ENCODE results near the gene CHKA.
"Not testable (repeated sequence)": the region's sequence is repeated elsewhere in the genome, so short reads cannot be mapped to it uniquely, and the experiment has no call there.

Gene CHKA

DNA sequence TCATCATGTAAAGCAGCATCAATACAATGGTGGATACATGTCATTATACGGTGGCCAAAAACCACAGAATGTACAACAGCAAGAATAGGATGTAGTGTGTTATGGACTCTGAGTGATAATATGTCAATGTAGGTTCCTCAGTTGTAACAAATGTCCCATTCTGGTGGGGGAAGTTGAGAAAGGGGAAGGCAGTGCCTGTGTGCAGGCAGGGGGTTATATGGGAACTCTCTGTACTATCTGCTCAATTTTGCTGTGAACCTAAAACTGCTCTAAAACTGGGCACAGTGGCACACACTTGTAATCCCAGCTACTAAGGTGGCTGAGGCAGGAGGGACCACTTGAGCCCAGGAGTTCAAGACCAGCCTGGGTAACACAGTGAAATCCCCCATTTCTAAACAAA lies 5.9 kb downstream of the CHKA start:
- DNase-seq = no peak

DNA sequence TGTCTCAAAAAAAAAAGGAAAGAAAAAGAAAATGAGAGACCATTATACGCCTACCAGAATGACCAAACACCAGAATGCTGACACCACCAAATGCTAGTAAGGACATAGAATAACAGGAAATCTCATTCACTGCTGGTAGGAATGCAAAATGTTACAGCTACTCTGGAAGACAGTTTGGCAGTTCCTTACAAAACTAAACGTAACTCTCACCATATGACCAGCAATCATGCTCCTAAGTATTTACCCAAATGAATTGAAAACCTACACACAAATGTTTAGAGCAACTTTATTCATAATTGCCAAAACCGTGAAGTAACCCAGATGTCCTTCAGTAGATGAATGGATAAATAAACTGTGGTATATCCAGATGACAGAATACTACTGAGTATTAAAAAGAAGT lies 7.2 kb downstream of the CHKA start:
- no peak for DNase-seq

DNA sequence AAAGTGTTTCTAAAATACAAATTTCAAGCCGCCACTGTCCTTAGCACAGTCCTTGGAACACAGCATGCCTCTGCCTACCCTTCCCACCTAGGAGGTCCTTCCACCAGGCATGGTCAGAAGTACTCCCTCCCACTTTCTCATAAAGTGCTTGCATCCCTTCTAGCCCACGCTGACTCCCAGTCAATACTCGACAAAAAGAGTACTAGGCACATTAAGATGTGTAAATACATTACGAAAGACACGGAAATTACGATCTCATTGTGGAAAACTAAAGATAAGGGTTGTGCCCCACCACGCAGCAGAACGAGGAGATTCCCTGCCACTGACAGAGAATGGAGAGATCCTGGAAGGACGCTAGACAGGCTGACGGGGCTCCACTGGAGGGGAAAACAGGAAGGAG lies 13.5 kb downstream of the CHKA start:
- no peak for DNase-seq

DNA sequence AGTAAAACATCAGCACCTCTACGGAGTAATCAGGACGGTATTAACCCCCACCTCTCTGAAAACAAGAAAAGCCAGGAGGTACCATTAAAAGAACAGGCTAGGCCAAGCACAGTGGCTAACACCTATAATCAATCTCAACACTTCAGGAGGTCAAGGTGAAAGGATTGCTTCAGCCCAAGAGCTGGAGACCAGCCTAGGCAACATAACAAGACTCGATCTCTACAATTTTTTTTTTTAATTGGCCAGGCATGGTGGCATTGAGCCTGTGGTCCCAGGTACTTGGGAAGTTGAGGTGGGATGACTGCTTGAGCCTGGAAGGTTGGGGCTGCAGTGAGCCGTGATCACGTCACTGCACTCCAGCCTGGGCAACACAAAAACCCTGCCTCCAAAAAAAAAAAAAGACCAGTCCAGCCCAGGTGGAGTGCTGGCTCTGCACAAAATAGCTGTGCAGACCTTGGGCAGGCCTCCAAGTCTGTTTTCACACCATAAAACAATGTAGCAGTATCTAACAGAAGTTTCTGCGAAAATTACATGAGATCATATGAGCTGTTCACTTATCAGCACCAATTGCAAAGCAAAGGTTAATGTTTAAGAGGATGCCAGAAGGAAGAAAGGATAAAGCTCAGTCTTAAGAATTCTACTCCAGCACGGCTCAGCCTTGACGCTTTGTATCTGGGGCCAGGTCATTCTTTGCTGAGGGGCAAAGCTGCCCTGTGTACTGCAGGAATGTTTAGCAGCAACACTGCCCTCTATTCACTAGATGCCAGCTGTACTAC lies 14.8 kb downstream of the CHKA start:
- no peak for DNase-seq

DNA sequence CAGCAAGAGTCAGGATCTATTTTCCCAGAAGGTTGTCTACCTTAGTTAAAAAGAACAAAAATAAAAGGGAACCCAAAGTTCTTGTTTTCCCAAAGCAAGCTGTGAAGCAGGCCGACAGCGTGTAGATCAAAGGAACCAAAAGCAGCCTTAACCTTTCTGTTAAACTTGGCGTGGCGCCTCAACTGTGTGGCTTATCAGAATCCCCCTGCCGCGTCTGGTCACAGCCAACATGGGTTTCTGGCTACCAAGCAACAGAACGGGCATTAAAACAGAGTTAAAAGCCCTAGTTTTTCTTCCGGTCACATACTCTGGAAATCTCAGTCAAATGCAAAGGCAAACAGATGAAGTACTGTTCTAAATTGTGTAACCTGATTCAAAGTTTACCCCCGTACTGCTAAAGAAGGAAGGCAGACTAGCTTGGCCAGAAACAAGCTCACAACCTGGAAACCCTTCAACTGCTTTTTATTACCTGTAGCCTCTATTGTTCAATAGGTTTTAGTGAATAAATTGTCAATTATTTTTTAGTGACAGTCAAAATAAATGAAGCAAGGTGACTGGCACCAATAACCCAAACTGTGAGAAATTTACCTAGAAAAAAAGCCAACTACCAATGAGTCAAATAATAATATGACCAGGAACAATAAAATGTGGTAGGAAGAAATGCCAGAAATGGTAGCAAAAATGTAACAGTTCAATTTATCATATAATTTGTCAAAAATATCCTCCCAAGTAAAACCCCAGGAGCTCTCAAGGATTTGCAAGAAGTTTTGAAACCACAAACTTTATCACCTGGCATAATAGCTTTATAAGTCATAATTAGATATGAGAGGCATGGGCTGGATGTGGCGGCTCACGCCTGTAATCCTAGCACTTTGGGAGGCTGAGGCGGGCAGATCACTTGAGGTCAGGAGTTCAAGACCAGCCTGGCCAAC lies 21.4 kb downstream of the CHKA start:
- DNase-seq = peak; percentile 49

DNA sequence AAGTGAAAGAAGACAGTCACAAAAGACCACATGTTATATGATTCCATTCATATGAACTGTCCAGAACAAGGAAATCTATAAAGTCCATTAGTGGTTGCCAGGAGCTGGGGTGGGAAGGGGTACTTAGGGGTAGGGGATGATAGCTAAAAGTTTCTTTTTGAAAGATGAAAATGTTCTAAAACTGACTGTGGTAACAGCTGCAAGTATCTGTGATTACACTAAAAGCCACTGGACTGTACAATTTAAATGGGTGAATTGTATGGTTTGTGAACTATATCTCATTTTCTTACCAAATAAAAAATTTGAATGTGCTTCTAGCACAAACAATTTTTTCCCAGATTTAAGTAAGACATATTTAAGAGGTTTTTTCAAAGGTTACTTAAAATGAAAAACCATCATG lies 22.1 kb downstream of the CHKA start:
- DNase-seq = no peak

DNA sequence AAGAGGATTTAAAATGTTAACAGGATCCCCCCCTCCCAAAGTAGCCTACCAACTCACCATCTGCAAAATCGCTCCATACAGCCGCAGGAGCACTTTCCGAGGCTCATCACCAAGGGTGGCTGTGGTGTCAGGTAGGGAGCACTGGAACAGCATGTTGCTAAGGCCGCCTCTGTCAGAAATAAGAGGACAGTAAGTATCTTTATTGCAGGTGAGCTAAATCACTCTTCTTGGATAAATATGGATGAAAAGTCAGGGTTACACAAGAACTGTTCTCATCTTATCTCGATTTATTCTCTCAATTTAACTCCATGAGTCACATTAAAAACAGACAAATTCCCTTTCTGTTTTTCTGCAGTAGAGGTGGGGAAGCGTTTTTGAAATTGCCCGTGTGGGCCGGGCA lies 24.2 kb downstream of the CHKA start:
- DNase-seq = no peak

DNA sequence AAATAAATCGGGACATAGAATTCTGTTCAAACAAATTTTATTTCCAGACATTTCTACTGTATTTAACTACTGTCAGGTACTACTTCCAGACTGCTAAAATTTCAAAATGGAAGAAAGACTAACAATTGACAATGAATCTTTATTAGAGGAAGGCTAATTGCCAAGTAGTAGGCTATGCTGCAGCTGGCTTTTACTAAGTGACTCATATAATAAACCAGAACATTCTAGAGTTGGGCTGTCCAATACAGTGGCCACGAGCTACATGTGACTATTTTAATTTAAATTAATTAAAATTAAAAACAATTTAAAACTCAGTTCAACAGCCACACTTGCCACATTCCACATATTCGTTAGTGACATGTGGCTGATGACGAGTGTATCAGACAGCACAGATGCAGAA lies 27.6 kb downstream of the CHKA start:
- DNase-seq = no peak

DNA sequence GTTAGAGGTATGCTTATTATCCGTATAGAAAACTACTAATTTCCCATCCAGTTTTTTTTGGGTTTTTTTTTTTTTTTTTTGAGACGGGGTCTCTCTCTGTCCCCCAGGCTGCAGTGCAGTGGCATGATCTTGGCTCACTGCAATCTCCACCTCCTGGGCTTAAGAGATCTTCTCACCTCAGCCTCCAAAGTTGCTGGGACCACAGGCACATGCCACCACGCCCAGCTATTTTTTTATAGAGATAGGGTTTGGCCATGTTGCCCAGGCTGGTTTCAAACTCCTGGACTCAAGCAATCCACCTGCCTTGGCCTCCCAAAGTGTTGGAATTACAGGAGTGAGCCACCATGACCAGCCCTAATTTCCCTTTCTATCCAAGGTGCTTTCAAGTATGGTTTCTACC lies 28.2 kb downstream of the CHKA start:
- DNase-seq = not testable (repeated sequence)

DNA sequence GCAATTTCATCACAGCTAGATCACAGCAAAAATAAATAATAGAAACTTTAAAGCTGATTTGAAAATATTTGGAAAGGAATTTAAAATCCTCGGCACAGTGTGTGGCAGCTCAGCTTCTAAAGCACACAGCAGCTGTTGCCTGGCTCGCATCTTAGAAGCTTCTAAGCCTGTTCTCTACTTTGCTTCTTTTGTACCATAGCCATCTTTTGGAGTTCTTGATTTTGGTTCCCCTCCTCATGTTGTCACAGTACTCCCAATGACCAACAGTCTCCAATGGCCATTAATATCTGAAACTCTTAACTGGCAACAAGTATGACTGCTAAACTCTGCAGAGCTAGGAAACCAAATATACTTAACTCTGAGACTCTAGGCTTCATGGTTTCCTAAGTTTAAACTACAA lies 28.8 kb downstream of the CHKA start:
- no peak for DNase-seq

DNA sequence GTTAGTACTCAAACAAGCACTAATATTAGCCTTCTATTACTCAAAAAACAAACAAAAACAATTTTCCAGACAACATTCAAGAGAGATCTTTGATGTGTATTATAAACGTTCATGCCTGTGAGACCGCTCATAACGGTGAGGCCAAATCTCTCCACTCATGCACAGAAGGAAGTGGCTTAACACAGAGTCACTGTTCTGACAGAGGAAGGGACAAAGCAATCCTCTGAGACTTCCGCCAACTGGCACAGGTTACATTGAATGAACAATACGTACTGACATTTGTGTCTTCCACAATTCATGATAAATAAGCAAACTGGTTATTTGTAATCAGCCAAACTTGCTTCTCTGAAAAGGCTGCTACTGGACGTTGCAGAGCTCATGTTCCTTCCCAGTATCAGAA lies 30.5 kb downstream of the CHKA start:
- peak; percentile 24 for DNase-seq

DNA sequence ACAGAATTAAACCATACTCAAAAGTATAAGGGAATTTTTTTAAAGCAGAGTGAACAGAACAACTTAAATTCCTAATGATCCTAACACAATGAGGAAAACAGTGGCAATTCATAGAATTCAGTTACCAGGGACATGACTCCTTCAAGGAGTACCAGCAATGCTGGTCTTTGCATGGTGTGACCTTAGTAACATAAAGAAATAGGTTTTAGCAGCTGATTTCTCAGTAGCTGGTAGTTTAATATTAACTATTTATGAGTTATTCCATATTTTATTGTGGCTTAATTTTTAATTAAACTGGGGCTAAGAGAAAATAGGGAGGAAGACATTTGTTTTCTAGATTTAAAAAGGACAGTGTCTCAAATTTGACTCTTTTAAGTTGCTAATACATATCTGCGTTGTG lies 30.9 kb downstream of the CHKA start:
- no peak for DNase-seq

DNA sequence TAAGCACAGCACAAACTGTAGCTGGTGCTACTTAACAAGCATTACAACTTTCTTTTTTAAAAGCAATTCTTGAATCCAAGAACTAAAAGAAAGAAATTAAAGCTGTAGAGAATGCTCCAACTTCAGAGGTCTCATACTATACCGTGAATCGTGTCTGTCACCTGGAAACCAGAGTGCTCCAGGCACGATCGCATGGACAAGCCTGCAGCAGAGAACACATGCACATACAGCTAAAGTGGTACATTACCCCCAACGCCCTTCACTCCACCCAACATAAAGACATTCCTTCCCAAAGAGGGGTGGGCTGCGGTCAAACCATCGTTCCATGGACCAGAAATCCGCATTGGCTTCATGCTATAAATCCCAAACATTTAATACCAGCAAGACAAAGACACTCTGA lies 31.5 kb downstream of the CHKA start:
- DNase-seq = no peak

DNA sequence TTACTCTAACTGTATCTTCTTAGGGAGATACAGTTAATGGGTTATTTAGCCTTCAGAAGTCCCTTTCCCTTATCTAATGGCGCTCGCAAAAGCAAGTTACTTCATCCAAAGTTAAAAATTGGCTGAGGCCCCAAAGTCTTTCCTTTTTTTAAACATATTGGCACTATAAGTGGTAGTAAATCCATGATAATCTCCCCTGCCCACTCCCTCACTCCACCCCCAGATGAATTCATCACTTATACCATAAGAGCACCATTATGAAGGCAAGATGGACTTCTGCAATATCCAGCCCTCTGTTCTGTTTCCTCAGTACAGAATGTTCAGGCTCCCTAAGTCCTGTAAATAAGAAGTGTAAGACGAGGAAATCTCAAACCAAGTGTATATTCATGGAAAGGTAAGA lies 37.7 kb downstream of the CHKA start:
- no peak for DNase-seq

DNA sequence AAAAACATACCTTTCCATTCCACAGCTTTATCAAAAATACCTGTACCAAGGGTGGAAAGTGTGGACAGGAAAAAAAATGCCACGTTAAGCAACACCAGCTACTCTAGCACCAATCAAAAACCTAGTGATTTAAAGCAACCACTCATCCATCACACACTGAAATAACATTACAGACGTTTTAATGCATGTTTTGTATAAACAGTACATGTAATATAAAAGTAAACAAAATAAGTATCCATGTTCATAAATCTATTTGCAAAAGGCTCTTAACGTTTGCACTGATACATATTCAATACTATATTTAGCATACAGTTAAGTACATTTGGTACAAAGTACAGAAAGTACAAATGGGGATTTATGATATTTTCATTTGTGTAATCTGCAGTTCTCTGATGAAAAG lies 38.7 kb downstream of the CHKA start:
- DNase-seq = no peak

DNA sequence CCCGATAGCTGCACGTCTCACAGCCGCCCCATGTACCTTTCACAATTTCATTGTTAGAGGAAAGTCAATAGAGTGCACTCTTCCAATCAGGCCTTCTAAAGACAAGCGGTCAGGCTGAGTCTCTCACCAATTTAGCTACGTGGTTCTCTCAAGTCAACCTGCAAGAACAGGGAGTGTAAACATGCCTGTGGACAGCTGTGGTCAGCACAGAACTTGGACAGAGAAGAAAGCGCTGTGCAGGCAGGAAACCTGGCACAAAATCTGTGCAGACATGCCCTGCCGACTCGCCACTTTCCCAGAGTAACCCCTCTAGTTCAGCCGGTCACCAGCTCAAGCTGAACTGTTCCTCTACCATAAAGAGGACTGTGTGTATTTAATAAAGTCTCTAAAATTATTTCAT lies 39.5 kb downstream of the CHKA start:
- DNase-seq = no peak

DNA sequence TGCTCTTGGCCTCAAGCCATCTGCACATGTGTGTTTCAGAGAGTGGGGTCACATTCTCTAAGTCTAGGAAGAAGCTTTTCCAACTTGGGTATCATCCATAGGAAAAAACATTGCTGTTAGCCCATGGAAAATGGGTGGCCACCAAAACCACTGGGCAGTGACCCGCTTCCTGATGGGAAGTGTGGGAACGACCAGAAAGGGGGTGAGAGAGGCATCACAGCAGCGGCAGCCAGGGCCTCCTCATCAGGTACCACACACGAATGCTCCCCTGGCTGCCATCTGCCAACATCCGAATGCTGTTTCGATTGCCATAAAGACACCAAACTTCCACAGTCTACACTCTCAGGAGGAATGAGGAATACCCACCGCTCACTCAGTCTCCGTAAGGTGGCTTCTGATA lies 40.3 kb downstream of the CHKA start:
- no peak for DNase-seq

DNA sequence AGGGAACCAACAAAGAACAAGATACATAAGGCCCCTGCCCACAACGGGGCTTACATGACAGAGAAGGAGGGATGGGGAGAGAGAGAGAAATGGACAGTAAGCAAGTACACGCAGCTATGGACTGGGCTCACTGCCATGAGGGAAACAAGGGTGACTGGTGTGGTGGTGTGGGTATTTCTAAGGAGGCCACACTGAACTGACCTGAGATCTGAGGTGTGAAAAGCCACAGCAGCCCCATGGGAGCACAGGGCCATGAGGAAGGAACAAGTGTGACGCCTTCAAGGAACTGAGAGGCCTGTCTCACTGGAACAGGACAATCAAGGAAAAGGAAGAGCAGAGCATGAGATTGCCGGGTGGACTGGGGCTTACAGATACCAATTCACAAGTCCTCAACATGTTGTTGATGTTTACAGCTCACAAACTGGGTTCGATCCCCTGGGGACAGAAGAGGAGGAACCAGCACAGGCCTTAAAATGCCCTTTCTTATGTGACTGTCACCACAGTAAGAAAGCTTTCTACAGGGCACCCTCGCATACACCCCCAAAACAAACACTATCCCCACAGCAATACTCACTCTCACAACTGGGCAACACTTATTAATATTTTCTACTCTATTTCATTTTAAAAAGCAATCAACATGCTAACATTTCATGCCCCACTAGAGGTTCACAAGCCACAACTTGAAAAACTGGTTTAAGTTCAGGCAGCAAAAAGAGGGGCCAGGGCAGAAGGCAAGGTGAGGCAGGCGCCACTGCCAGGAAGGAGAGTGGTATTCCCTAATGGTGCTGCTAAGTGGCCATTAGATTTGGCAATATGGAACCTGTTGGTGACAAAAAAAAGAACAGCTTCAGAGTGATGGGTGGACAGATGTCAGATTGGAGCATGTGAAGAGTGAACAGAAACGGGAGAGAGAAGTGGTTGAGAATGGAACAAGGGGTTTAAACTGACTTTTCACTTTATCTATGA lies 43.3 kb downstream of the CHKA start:
- DNase-seq = no peak

DNA sequence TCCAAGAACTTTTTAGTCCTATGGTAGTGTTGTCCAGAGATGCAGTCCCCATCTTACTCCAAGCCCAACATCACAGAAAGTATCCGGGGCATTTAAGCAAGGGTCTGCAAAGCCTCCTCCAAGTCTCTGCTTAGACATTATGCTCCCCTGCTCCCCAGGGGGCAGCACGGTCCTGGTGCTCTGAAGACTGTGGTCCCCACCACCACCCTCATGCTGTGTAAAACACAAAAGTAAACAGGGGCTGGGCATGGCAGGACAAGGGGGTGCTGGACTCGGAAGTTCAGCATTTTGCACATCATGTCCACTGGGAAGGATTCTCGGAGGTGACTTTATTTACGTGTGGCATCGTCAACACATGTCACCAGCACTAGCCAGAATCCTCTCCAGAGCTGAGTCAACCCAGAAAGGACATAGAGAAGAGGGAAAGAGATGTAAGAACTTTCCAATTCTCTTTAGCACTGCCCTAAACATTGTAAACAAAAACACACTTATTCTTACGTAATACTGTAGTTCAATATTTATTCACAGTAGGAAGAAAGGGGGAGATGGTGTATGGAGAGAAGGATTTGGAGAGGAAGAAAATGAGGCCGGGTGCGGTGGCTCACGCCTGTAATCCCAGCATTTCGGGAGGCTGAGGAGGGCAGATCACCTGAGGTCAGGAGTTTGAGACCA lies 44.7 kb downstream of the CHKA start:
- DNase-seq = no peak

DNA sequence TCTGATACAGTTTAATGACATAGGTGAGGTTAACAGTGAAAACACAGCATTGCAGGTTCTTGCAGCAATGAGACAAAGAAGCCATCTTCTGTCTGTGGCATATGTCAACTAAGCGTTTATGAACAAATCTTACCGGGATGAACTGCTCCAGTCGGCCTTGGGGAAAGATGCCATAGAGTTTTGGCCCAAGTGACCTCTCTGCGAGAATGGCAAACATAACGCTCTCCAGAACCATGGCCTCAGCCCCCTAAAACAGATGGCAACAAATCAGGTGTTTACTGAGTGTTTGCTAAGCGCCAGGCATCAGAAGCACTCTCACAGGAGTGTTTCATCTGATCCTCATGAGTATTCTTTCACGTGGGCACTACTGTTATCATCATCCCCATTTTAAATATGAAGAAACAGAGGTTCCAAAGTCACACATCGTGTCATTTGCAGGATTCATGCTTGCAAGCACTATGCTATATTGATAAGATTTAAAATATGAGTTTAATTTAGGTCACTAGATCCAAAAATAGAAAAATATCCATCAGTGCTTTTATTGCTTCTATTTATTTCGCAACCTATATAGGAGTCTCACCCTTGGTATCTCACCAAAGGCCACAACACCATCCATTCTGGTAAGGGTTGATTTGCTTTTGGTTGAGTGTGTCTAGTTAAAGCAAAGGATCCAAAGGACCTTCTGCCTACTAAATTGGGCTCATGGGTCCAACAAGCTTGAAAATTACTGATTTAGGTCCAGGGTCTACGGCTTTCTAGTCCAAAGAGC lies 46.4 kb downstream of the CHKA start:
- DNase-seq = no peak

DNA sequence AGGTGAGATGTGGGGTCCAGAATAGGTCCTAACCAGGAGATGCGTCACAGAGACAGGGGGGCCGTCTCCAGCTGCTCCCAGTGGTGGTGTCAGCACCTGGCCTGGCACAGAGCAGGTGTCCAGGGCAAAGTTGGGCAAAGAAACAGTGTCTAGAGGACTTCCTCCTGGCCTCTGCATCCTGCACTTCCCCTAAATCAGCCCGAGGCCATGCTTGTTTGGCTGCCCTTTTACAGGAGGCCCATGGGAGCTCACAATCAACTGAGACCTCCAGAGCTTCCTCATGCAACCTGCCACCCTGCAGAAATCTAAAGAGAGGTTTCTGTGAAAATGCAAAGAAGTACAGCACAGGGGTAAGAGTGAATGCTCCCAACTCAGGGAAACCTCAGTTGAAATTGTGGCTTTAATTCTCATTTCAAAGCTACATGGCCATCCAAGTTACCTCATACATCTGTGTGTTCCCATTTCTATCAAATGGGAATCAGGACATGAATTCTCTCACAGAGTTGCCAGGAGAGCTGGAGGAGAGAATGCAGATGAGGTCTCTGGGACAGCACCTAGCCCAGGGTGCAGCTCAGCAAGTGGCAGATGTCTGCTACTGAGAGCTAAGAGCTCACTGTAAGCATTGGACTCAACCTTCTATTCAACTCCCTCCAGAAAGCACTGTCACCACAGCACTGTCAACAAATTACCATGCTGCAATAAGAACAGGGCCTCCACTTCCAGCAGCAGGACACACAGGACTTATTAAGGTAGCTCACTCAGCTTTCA lies 49.7 kb downstream of the CHKA start:
- DNase-seq = no peak
